Measurements from ENCODE around the gene SH3BP4. TPM values are rescaled to one million over a fixed set of nuclear protein-coding genes. Genes with fewer than 3 reads are reported as not detected.

The SH3BP4 gene
- total RNA-seq, 1 donor from 2014 or later: 6.5 TPM

GRCh38 chr2:235030936-235031335, 79.1 kb downstream of the SH3BP4 start:
- FAIRE-seq (no peak), DNase-seq (ENCODE audit: low spot score in 2 of 2) (no peak)

- no peak for DNase-seq (ENCODE audit: low spot score in 2 of 2)
- no peak for FAIRE-seq
Measured at GRCh38 chr2:235031686-235032373, 80.0 kb downstream of the SH3BP4 start.

GRCh38 chr2:235032466-235032865, 80.6 kb downstream of the SH3BP4 start:
- DNase-seq (ENCODE audit: low spot score in 2 of 2) (no peak), FAIRE-seq (no peak)

DNA sequence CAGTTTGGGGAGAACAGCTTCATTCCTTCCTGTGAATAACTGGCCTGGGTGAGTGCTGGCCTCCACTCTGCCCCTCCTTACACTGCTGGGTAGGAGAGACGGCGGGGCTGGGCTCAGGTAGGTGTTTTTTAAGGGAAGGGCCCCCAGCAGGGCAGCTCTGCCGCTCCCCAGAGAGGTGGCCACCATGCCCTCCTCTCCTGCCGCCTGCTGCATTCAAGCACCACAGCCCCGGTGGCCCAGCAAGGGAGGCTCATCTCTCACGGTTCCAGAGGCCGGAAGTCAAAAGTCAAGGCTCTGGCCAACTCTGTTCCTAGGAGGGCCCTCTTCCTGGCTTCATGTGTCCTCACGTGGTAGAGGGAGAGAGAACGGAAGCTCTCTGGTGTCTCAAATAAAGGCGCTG, 81.1 kb downstream of the SH3BP4 start:
- FAIRE-seq: no peak
- no peak for DNase-seq (ENCODE audit: low spot score in 2 of 2)

DNA sequence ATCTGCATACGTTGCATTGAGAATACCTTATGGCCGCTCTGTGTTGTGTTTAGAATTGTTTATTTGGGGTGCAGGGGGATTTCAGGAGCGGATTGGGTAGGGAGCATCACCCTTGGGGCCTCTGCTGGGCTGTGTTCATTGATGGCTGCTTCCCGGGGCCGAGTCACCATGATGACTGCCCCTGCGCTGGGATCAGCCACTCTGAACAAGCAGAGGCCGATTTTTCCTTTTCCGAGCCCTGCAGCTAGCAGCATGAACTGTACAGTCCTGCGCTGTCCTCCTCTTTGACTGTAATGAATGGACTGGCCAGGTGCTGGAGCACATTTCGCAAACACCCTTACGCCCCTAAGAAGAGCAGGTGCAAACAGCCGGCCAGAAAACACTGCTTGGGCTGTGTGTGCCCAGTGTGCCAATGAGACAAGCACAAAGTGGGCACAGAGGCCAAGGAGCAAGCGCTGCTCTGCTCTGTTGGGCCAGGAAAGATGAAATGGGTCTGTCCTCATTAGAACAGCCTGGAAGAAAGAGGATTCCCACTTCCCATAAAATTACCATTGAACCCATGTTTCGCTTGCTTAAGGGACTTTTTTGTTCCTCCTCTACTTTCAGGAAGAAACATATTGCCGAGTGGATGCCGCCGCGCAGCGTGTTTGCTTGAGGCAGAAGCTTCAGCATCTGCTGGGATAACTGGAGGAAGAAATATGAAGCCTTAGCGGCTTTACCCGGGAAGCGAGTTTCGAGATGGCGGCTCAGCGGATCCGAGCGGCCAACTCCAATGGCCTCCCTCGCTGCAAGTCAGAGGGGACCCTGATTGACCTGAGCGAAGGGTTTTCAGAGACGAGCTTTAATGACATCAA, 82.7 kb downstream of the SH3BP4 start:
- FAIRE-seq (no peak), DNase-seq (ENCODE audit: low spot score in 2 of 2) (no peak)

DNA sequence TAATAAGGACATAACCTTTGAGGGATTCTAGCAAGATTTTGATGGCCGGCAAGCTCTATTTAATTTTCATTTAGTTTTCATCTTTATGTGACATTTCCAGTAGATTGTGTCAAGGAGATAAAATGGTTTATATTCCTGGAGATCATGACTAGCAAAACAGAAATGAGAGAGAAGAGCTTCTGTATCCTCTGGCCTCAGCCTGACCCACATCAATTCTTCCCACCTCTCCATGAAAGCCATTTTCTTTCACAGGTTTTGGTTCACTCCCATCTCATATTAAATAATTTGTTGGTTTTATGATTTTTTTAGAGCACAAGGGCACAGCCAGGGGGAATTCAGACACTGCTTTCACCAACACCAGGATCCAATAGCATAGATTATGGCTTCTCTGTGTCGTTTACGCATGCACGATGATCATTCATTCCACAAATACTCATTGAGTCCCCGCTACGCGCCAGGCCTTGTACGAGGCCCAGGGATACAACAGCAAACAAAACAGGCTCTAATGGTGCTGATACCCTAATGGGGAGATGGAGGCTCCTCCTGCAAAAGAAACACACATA, 85.9 kb downstream of the SH3BP4 start:
- DNase-seq (ENCODE audit: low spot score in 2 of 2): no peak
- no peak for FAIRE-seq

GRCh38 chr2:235041221-235041917, 89.6 kb downstream of the SH3BP4 start:
- no peak for FAIRE-seq

GRCh38 chr2:235041918-235042575, 90.2 kb downstream of the SH3BP4 start:
- DNase-seq (ENCODE audit: low spot score in 2 of 2) (no peak), FAIRE-seq (no peak)

More at GRCh38 chr2:235041221-235041917, 89.6 kb downstream of the SH3BP4 start:
- DNase-seq (ENCODE audit: low spot score in 2 of 2): no peak

DNA sequence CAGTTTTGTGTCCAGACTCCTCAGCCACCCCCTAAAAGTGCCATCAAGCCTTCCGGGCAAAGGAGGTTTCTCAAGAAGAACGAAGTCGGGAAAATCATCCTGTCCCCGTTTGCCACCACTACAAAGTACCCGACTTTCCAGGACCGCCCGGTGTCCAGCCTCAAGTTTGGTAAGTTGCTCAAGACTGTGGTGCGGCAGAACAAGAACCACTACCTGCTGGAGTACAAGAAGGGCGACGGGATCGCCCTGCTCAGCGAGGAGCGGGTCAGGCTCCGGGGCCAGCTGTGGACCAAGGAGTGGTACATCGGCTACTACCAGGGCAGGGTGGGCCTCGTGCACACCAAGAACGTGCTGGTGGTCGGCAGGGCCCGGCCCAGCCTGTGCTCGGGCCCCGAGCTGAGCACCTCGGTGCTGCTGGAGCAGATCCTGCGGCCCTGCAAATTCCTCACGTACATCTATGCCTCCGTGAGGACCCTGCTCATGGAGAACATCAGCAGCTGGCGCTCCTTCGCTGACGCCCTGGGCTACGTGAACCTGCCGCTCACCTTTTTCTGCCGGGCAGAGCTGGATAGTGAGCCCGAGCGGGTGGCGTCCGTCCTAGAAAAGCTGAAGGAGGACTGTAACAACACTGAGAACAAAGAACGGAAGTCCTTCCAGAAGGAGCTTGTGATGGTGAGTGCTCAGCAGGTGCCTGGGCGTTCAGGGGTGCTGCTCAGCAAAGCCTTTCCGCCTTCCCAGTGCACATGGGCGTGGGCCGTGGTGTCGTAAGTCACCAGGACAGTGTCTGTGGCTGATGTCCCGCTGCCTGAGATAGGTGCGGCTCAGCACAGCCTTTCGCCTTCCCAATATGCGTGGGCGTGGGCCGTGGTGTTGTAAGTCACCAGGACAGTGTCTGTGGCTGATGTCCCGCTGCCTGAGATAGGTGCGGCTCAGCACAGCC, 91.0 kb downstream of the SH3BP4 start:
- no peak for FAIRE-seq
- no peak for DNase-seq (ENCODE audit: low spot score in 2 of 2)

GRCh38 chr2:235043762-235044500, 92.1 kb downstream of the SH3BP4 start:
- no peak for FAIRE-seq
- no peak for DNase-seq (ENCODE audit: low spot score in 2 of 2)

- FAIRE-seq (no peak), DNase-seq (ENCODE audit: low spot score in 2 of 2) (no peak)
Measured at GRCh38 chr2:235044501-235045271, 92.9 kb downstream of the SH3BP4 start.

GRCh38 chr2:235045336-235045972, 93.6 kb downstream of the SH3BP4 start:
- DNase-seq (ENCODE audit: low spot score in 2 of 2) (no peak), FAIRE-seq (no peak)

- no peak for DNase-seq (ENCODE audit: low spot score in 2 of 2)
- FAIRE-seq: no peak
Measured at GRCh38 chr2:235045973-235046343, 94.1 kb downstream of the SH3BP4 start.

DNA sequence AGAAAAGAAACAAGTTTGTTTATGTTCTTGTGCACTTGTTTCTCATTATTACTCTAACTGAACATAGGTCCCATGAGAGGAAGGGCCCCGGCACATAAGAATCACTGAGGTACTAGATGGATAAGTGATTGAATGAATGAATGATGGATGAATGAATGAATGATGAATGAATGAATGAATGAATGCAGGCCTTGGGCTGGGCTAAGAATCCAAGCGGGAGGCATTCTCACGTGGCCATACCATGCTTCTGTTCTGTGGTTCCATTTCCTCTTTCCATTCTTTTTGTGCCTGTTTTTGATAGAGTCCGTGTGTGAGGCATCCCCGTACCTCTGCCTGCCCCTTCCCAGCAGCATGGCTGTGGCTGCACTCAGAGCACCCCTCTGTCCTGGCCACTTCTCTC, 94.8 kb downstream of the SH3BP4 start:
- no peak for FAIRE-seq

GRCh38 chr2:235047171-235048160, 95.6 kb downstream of the SH3BP4 start:
- no peak for DNase-seq (ENCODE audit: low spot score in 2 of 2)

More for the DNA sequence above, 94.8 kb downstream of the SH3BP4 start:
- DNase-seq (ENCODE audit: low spot score in 2 of 2): no peak

DNA sequence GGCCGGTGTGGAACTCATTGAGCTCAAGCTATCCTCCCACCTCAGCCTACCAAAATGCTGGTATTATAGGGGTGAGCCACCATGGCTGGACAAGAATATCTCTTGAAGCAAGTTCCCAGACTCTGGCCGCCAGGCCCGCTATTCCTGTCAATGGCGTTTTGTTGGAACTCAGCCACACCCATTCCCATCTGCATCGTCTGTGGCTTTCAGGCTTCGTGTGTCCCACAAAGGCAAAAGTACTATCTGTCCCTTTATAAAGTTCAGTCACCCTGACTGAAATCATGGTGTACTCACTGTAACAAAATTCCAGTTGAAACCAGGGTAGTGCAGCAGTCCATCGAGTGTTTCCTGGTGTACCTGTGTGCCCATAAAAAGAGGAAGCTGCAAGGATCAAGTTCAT, 96.7 kb downstream of the SH3BP4 start:
- FAIRE-seq (no peak), DNase-seq (ENCODE audit: low spot score in 2 of 2) (no peak)

More at GRCh38 chr2:235047171-235048160, 95.6 kb downstream of the SH3BP4 start:
- FAIRE-seq: no peak
